Osteocyte (in vitro differentiated cells): ENCODE measurements around the gene TBC1D9. TPM values are rescaled to one million over a fixed set of nuclear protein-coding genes. Genes with fewer than 3 reads are reported as not detected.

Source experiments
- DNase-seq: peaks from one replicate; pipeline ENCODE4 v3.0.0; 2021; ENCODE audit warnings: mixed read lengths; ENCODE audit not compliant: unreplicated experiment; ENCODE audit errors: extremely low spot score
- H3K27ac Mint-ChIP-seq: one replicate; pipeline ENCODE4 v1.8.0; 2021; ENCODE audit warnings: mild to moderate bottlenecking, mixed read lengths; ENCODE audit not compliant: unreplicated experiment
- H3K27me3 Mint-ChIP-seq: one replicate; pipeline ENCODE4 v1.8.0; 2021; ENCODE audit warnings: mixed read lengths; ENCODE audit not compliant: unreplicated experiment
- H3K36me3 Mint-ChIP-seq: one replicate; pipeline ENCODE4 v1.8.0; 2021; ENCODE audit warnings: mixed read lengths; ENCODE audit not compliant: unreplicated experiment
- H3K4me1 Mint-ChIP-seq: one replicate; pipeline ENCODE4 v1.8.0; 2021; ENCODE audit warnings: mixed read lengths; ENCODE audit not compliant: unreplicated experiment
- H3K4me3 Mint-ChIP-seq: one replicate; pipeline ENCODE4 v1.8.0; 2021; ENCODE audit warnings: mild to moderate bottlenecking, moderate library complexity, mixed read lengths; ENCODE audit not compliant: unreplicated experiment
- H3K9me3 Mint-ChIP-seq: one replicate; pipeline ENCODE4 v1.8.0; 2021; ENCODE audit warnings: mixed read lengths; ENCODE audit not compliant: unreplicated experiment
- total RNA-seq: library from RNA; stranded (reverse); gene quantifications from 2 replicates; pipeline ENCODE4 v1.2.1, GENCODE V29; 2021
- TF ChIP-seq, protein P1 (sequence below): fragments of 200-600 bp; sonication (generic); IDR thresholded peaks from 2 replicates; pipeline ENCODE4 v1.5.0; 2021; ENCODE audit warnings: antibody characterized with exemption, mild to moderate bottlenecking, moderate library complexity

Gene TBC1D9
- total RNA-seq, 1 donor from 2014 or later = 38.8 TPM

GRCh38 chr4:140777894-140778293 is 21.7 kb upstream of the TBC1D9 start:
- H3K27me3 Mint-ChIP-seq = no peaks in the 10 kb centered on the region
- TF ChIP-seq, protein P1, sequence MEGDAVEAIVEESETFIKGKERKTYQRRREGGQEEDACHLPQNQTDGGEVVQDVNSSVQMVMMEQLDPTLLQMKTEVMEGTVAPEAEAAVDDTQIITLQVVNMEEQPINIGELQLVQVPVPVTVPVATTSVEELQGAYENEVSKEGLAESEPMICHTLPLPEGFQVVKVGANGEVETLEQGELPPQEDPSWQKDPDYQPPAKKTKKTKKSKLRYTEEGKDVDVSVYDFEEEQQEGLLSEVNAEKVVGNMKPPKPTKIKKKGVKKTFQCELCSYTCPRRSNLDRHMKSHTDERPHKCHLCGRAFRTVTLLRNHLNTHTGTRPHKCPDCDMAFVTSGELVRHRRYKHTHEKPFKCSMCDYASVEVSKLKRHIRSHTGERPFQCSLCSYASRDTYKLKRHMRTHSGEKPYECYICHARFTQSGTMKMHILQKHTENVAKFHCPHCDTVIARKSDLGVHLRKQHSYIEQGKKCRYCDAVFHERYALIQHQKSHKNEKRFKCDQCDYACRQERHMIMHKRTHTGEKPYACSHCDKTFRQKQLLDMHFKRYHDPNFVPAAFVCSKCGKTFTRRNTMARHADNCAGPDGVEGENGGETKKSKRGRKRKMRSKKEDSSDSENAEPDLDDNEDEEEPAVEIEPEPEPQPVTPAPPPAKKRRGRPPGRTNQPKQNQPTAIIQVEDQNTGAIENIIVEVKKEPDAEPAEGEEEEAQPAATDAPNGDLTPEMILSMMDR = no peak
- H3K4me3 Mint-ChIP-seq = no peak overlapping the region
- no peaks in the 10 kb centered on the region for H3K36me3 Mint-ChIP-seq
- DNase-seq = no peak
- H3K27ac Mint-ChIP-seq = no peak overlapping the region
- peaks cover 12% of the 10 kb centered on the region for H3K4me1 Mint-ChIP-seq
- H3K9me3 Mint-ChIP-seq = no peaks in the 10 kb centered on the region

DNA sequence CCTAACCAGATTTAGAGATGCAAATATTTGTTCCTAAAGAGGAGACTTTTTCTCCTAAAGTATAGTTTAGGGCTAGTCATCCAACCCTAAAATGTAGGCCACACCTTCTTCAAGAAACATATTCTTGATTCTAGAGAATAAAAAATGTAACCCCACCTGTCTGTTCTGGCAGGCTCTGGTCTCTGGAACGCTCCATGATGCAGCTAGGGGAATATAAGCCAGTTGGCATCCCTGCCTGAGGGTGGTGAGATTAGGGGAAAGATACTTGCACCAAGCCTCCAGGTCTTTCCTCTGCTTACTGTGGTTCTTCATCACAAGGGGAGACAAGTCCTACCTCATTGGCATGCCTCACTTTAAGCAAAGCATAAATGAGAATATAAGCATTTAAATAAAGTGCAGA is 21.2 kb upstream of the TBC1D9 start:
- H3K9me3 Mint-ChIP-seq = no peaks in the 10 kb centered on the region
- TF ChIP-seq, protein P1 = no peak
- H3K4me1 Mint-ChIP-seq = peaks cover 12% of the 10 kb centered on the region
- no peaks in the 10 kb centered on the region for H3K36me3 Mint-ChIP-seq
- no peaks in the 10 kb centered on the region for H3K27me3 Mint-ChIP-seq
- H3K4me3 Mint-ChIP-seq = no peak overlapping the region
- no peak overlapping the region for H3K27ac Mint-ChIP-seq
- DNase-seq = no peak

DNA sequence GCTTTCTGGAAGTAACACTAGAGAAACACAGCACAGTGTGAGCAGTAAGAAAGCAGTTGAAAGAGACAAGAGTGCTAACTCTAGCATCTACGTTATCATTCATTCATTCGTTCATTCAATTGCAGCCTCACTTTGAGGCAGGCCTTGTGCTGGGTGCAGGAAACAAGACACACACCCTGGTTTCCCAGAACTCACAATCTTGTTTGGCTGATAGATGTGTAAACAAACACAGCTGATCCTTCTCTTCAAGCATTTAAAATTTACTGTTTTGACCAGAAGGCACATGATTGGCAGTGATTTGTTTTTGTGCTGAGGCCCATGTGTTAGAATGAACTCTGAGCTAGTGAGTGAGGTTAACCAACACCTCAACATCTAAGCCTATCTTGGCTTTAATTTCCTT is 20.4 kb upstream of the TBC1D9 start:
- H3K4me1 Mint-ChIP-seq = peaks cover 4% of the 10 kb centered on the region
- H3K36me3 Mint-ChIP-seq = no peaks in the 10 kb centered on the region

GRCh38 chr4:140774956-140775355 is 18.8 kb upstream of the TBC1D9 start:
- no peak overlapping the region for H3K4me3 Mint-ChIP-seq
- TF ChIP-seq, protein P1 = no peak
- H3K9me3 Mint-ChIP-seq = peaks cover 4% of the 10 kb centered on the region
- H3K27ac Mint-ChIP-seq = no peak overlapping the region
- no peak for DNase-seq
- H3K4me1 Mint-ChIP-seq = no peaks in the 10 kb centered on the region
- no peaks in the 10 kb centered on the region for H3K27me3 Mint-ChIP-seq
- peaks cover 1% of the 10 kb centered on the region for H3K36me3 Mint-ChIP-seq

More for the DNA sequence above, 20.4 kb upstream of the TBC1D9 start:
- no peak for DNase-seq
- Mint-ChIP-seq H3K9me3 (no peaks in the 10 kb centered on the region), H3K27ac (no peak overlapping the region), H3K27me3 (no peaks in the 10 kb centered on the region), H3K4me3 (no peak overlapping the region)
- TF ChIP-seq, protein P1 = no peak

GRCh38 chr4:140774510-140774909 is 18.3 kb upstream of the TBC1D9 start:
- TF ChIP-seq, protein P1 = no peak
- H3K9me3 Mint-ChIP-seq = peaks cover 4% of the 10 kb centered on the region
- H3K4me3 Mint-ChIP-seq = no peak overlapping the region
- no peaks in the 10 kb centered on the region for H3K4me1 Mint-ChIP-seq
- H3K27ac Mint-ChIP-seq = no peak overlapping the region
- peaks cover 1% of the 10 kb centered on the region for H3K36me3 Mint-ChIP-seq
- no peak for DNase-seq
- H3K27me3 Mint-ChIP-seq = no peaks in the 10 kb centered on the region
